ENCODE data around the gene RPS19BP1. TPM values are rescaled to one million over a fixed set of nuclear protein-coding genes. Genes with fewer than 3 reads are reported as not detected.

RPS19BP1 gene
- total RNA-seq, 1 experiment from 2014 or later, result 102 TPM

- TF ChIP-seq ATF6 (CRISPR knock-in tag; IDR thresholded peaks at IDR 0.05), result no peak
Measured at GRCh38 chr22:39481054-39481453, 51.5 kb downstream of the RPS19BP1 start (continued).

DNA sequence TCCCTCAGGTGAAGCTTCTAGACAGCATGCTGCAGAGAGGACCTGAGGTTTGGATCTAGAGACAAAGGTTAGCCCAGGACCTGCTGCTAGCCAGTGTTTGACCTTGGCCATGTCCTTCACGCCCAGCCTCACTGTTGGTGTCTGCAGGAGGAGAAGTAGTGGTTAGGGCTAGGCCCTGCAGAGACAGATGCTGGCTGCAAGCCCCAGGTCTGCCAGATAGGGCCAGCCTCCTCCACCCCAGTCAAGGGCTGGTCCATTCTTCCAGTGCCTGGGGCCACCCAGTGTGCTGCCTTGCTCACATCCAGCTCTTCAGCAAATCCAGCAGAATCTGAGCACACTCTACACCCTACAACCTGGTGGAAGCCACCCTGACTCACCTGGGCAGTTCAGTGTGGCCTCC is 52.0 kb downstream of the RPS19BP1 start:
- H3K9me3 Mint-ChIP-seq, result no peaks in the 10 kb centered on the region
- TF ChIP-seq PREB (CRISPR knock-in tag; IDR thresholded peaks at IDR 0.05; ENCODE audit: borderline replicate concordance) (no peak), PRRX2 (CRISPR knock-in tag; IDR thresholded peaks at IDR 0.05) (no peak), NFE2L1 (CRISPR knock-in tag; IDR thresholded peaks at IDR 0.05) (no peak), RELA (CRISPR knock-in tag; IDR thresholded peaks at IDR 0.05; ENCODE audit: borderline replicate concordance) (no peak), JAZF1 (CRISPR knock-in tag; IDR thresholded peaks at IDR 0.05) (no peak), NFATC4 (CRISPR knock-in tag; IDR thresholded peaks at IDR 0.05) (no peak), ZBTB21 (CRISPR knock-in tag; IDR thresholded peaks at IDR 0.05; ENCODE audit: borderline replicate concordance) (no peak), ZNF671 (CRISPR knock-in tag; IDR thresholded peaks at IDR 0.05) (no peak), GABPB1 (CRISPR knock-in tag; IDR thresholded peaks at IDR 0.05) (no peak), ZNF425 (CRISPR knock-in tag; conservative IDR thresholded peaks at IDR 0.05) (no peak)
- DNase-seq (ENCODE audit: low spot score) (no peak), ATAC-seq (no peak)
- no peaks in the 10 kb centered on the region for H3K36me3 Mint-ChIP-seq
- H3K4me3 Mint-ChIP-seq, result no peak overlapping the region
- peaks cover 4% of the 10 kb centered on the region for H3K4me1 Mint-ChIP-seq
- H3K27me3 Mint-ChIP-seq (ENCODE audit: low read depth), result no peaks in the 10 kb centered on the region; the same call in 1 of the 2 replicates
- ChIA-PET CTCF (interaction anchor here (2.0 to 2.7 kb wide), 2 partner anchors 16 to 48 kb away, joined by 5 to 14 read pairs; no protein-coding TSS in a partner anchor), POLR2A (no interaction called here)
- H3K27ac Mint-ChIP-seq, result no peak overlapping the region

GRCh38 chr22:39479254-39479653 is 53.3 kb downstream of the RPS19BP1 start:
- Mint-ChIP-seq H3K4me3 (no peak overlapping the region), H3K27me3 (ENCODE audit: low read depth) (no peaks in the 10 kb centered on the region), H3K9me3 (no peaks in the 10 kb centered on the region), H3K4me1 (peaks cover 17% of the 10 kb centered on the region), H3K36me3 (no peaks in the 10 kb centered on the region), H3K27ac (no peak overlapping the region)
- DNase-seq (ENCODE audit: low spot score) (no peak), ATAC-seq (0 out of 2 replicates have a peak, but pooled peaks have one; percentile 7)
- TF ChIP-seq, protein P1, sequence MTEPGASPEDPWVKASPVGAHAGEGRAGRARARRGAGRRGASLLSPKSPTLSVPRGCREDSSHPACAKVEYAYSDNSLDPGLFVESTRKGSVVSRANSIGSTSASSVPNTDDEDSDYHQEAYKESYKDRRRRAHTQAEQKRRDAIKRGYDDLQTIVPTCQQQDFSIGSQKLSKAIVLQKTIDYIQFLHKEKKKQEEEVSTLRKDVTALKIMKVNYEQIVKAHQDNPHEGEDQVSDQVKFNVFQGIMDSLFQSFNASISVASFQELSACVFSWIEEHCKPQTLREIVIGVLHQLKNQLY (CRISPR knock-in tag; IDR thresholded peaks at IDR 0.05), result no peak
- TF ChIP-seq ZNF263 (CRISPR knock-in tag; IDR thresholded peaks at IDR 0.05; ENCODE audit: low read depth) (no peak), CTCF (IDR thresholded peaks at IDR 0.05) (no peak), TP53 (CRISPR knock-in tag; IDR thresholded peaks at IDR 0.05) (no peak), TEAD4 (CRISPR knock-in tag; IDR thresholded peaks at IDR 0.05) (no peak), FOXJ3 (CRISPR knock-in tag; IDR thresholded peaks at IDR 0.05; ENCODE audit: borderline replicate concordance) (no peak), KAT7 (CRISPR knock-in tag; IDR thresholded peaks at IDR 0.05; ENCODE audit: borderline replicate concordance) (no peak), E2F5 (CRISPR knock-in tag; IDR thresholded peaks at IDR 0.05) (no peak), EMX1 (CRISPR knock-in tag; IDR thresholded peaks at IDR 0.05) (no peak)
- TF ChIP-seq, protein P2, sequence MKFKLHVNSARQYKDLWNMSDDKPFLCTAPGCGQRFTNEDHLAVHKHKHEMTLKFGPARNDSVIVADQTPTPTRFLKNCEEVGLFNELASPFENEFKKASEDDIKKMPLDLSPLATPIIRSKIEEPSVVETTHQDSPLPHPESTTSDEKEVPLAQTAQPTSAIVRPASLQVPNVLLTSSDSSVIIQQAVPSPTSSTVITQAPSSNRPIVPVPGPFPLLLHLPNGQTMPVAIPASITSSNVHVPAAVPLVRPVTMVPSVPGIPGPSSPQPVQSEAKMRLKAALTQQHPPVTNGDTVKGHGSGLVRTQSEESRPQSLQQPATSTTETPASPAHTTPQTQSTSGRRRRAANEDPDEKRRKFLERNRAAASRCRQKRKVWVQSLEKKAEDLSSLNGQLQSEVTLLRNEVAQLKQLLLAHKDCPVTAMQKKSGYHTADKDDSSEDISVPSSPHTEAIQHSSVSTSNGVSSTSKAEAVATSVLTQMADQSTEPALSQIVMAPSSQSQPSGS (CRISPR knock-in tag; IDR thresholded peaks at IDR 0.05; ENCODE audit: borderline replicate concordance, low read depth), result no peak
- ChIA-PET CTCF (interaction anchor here (0.5 to 2.7 kb wide), 8 partner anchors 17 to 136 kb away, joined by 3 to 14 read pairs (median 5); no protein-coding TSS in a partner anchor), POLR2A (no interaction called here)

Measured in WTC11 (cell line).